Trophoblast cell (in vitro differentiated cells and primary cell): ENCODE results near the gene DOC2A.

Experiments used
- DNase-seq, 2 donors: peaks; one replicate each; pipeline ENCODE4 v3.0.0-alpha.2; 2016
- H2AFZ ChIP-seq: 2 replicates; pipeline ENCODE4 v1.6.1; 2013; ENCODE audit warnings: low read length, moderate library complexity, mild to moderate bottlenecking; ENCODE audit not compliant: insufficient read depth, poor library complexity
- H2AK5ac ChIP-seq: 2 replicates; pipeline ENCODE4 v1.6.1; 2013; ENCODE audit warnings: mild to moderate bottlenecking, low read length
- H2BK120ac ChIP-seq: 2 replicates; pipeline ENCODE4 v1.6.1; 2013; ENCODE audit warnings: low read length, mild to moderate bottlenecking, moderate library complexity; ENCODE audit not compliant: insufficient read depth, poor library complexity
- H2BK12ac ChIP-seq: 2 replicates; pipeline ENCODE4 v1.6.1; 2013; ENCODE audit warnings: mild to moderate bottlenecking, low read length, moderate library complexity
- H2BK5ac ChIP-seq: 2 replicates; pipeline ENCODE4 v1.6.1; 2013; ENCODE audit warnings: low read length, low read depth, moderate library complexity, mild to moderate bottlenecking; ENCODE audit not compliant: poor library complexity
- H3K14ac ChIP-seq: 2 replicates; pipeline ENCODE4 v1.6.1; 2013; ENCODE audit warnings: mild to moderate bottlenecking, low read length
- H3K18ac ChIP-seq: 2 replicates; pipeline ENCODE4 v1.6.1; 2013; ENCODE audit warnings: mild to moderate bottlenecking, low read length
- H3K23ac ChIP-seq: 2 replicates; pipeline ENCODE4 v1.6.1; 2013; ENCODE audit warnings: low read length
- H3K27ac ChIP-seq: 2 replicates; pipeline ENCODE4 v1.5.1; 2013; ENCODE audit warnings: low read depth, mild to moderate bottlenecking, inconsistent platforms, low read length, moderate library complexity
- H3K27me3 ChIP-seq: 2 replicates; pipeline ENCODE4 v1.6.1; 2013; ENCODE audit warnings: inconsistent platforms, mild to moderate bottlenecking, low read length, moderate library complexity; ENCODE audit not compliant: insufficient read depth
- H3K36me3 ChIP-seq, 2 experiments: 1 replicate in 1 of 2; 2 replicates in 1 of 2; pipeline ENCODE4 v1.6.1; 2013; ENCODE audit warnings: low read length in 2 of 2, mild to moderate bottlenecking in 2 of 2, moderate library complexity in 1 of 2; ENCODE audit not compliant: insufficient read depth in 2 of 2, control insufficient read depth in 1 of 2
- H3K4ac ChIP-seq: 2 replicates; pipeline ENCODE4 v1.6.1; 2013; ENCODE audit warnings: low read depth, mild to moderate bottlenecking, low read length, moderate library complexity
- H3K4me1 ChIP-seq, 2 experiments: 1 replicate in 1 of 2; 2 replicates in 1 of 2; pipeline ENCODE4 v1.6.1; 2013; ENCODE audit warnings: low read length in 2 of 2, mild to moderate bottlenecking in 2 of 2, moderate library complexity in 1 of 2; ENCODE audit not compliant: insufficient read depth in 2 of 2, control insufficient read depth in 1 of 2
- H3K4me2 ChIP-seq: 2 replicates; pipeline ENCODE4 v1.6.1; 2013; ENCODE audit warnings: inconsistent platforms, mild to moderate bottlenecking, low read length, moderate library complexity
- H3K4me3 ChIP-seq: 2 replicates; pipeline ENCODE4 v1.5.1; 2013; ENCODE audit warnings: mild to moderate bottlenecking, low read depth, low read length, inconsistent platforms
- H3K79me1 ChIP-seq: one replicate; pipeline ENCODE4 v1.6.1; 2013; ENCODE audit warnings: low read length
- H3K79me2 ChIP-seq: 2 replicates; pipeline ENCODE4 v1.6.1; 2013; ENCODE audit warnings: low read length, mild to moderate bottlenecking; ENCODE audit not compliant: control insufficient read depth, insufficient read depth, poor library complexity
- H3K9ac ChIP-seq: 2 replicates; pipeline ENCODE4 v1.6.1; 2013; ENCODE audit warnings: mild to moderate bottlenecking, low read length
- H3K9me3 ChIP-seq: 2 replicates; pipeline ENCODE4 v1.6.1; 2013; ENCODE audit warnings: low read depth, mild to moderate bottlenecking, control low read depth, inconsistent platforms, low read length; ENCODE audit not compliant: insufficient read depth
- H4K12ac ChIP-seq: 2 replicates; pipeline ENCODE4 v1.6.1; 2013; ENCODE audit warnings: low read depth, mild to moderate bottlenecking, low read length, moderate library complexity
- H4K8ac ChIP-seq: 2 replicates; pipeline ENCODE4 v1.6.1; 2013; ENCODE audit warnings: low read depth, mild to moderate bottlenecking, low read length, moderate library complexity
- H4K91ac ChIP-seq: one replicate; pipeline ENCODE4 v1.6.1; 2013; ENCODE audit warnings: low read depth, mild to moderate bottlenecking, low read length, moderate library complexity
- WGBS: extraction: QIAGEN DNeasy Blood & Tissue Kit; methylation state at CpG from one replicate; pipeline ENCODE4 v1.1.7; 2013; ENCODE audit warnings: missing lambda C conversion rate; ENCODE audit not compliant: insufficient read length, insufficient coverage; ENCODE audit errors: extremely low coverage; 5-methylcytosine and 5-hydroxymethylcytosine counted together

The DOC2A gene

GRCh38 chr16:29994600-29995323 lies 16.1 kb downstream of the DOC2A start:
- Histone ChIP-seq H2AFZ (peak overlapping the region; percentile 89), H3K27me3 (no peaks in the 10 kb centered on the region), H4K12ac (peak overlapping the region; percentile 7), H3K4me1 (peaks cover 8 to 9% of the 10 kb centered on the region in 2 experiments), H2BK120ac (no peak overlapping the region), H3K79me1 (peaks cover 11% of the 10 kb centered on the region), H2BK5ac (no peak overlapping the region), H4K8ac (peak overlapping the region; percentile 64), H3K4me2 (peak overlapping the region; percentile 82), H3K79me2 (peaks cover 7% of the 10 kb centered on the region), H3K4me3 (peak overlapping the region; percentile 76), H3K23ac (no peak overlapping the region), H3K27ac (peak overlapping the region; percentile 35), H2BK12ac (no peak overlapping the region), H4K91ac (peak overlapping the region; percentile 80), H3K14ac (peak overlapping the region; percentile 16), H3K4ac (no peak overlapping the region), H3K36me3 (peaks cover 32 to 38% of the 10 kb centered on the region in 2 experiments), H3K18ac (no peak overlapping the region), H3K9me3 (no peaks in the 10 kb centered on the region), H2AK5ac (no peak overlapping the region), H3K9ac (no peak overlapping the region)
- peak; percentile 68 to 81 for DNase-seq
- no CpG with 5 or more reads among the region's 24 CpGs for WGBS

GRCh38 chr16:29993903-29994599 lies 16.8 kb downstream of the DOC2A start:
- H3K36me3 ChIP-seq: peaks cover 37 to 43% of the 10 kb centered on the region in 2 experiments
- peaks cover 11% of the 10 kb centered on the region for H3K79me1 ChIP-seq
- no peak overlapping the region for H3K27ac ChIP-seq
- H3K18ac ChIP-seq: no peak overlapping the region
- no peak overlapping the region for H4K91ac ChIP-seq
- peaks cover 8 to 9% of the 10 kb centered on the region in 2 experiments for H3K4me1 ChIP-seq
- no peak overlapping the region for H3K14ac ChIP-seq
- no peak overlapping the region for H4K12ac ChIP-seq
- no peaks in the 10 kb centered on the region for H3K27me3 ChIP-seq
- WGBS: no CpG with 5 or more reads among the region's 9 CpGs
- peak overlapping the region; percentile 82 for H3K4me2 ChIP-seq
- peaks cover 7% of the 10 kb centered on the region for H3K79me2 ChIP-seq
- H2AFZ ChIP-seq: no peak overlapping the region
- no peak overlapping the region for H2BK120ac ChIP-seq
- H3K9ac ChIP-seq: no peak overlapping the region
- no peak overlapping the region for H3K4ac ChIP-seq
- H2BK12ac ChIP-seq: no peak overlapping the region
- no peaks in the 10 kb centered on the region for H3K9me3 ChIP-seq
- H3K4me3 ChIP-seq: no peak overlapping the region
- H2AK5ac ChIP-seq: no peak overlapping the region
- no peak overlapping the region for H4K8ac ChIP-seq
- no peak overlapping the region for H3K23ac ChIP-seq
- H2BK5ac ChIP-seq: no peak overlapping the region
- DNase-seq: no peak

- H2BK5ac ChIP-seq: no peak overlapping the region
- peaks cover 11% of the 10 kb centered on the region for H3K79me1 ChIP-seq
- no peak overlapping the region for H2BK120ac ChIP-seq
- H2AK5ac ChIP-seq: no peak overlapping the region
- H3K9me3 ChIP-seq: no peaks in the 10 kb centered on the region
- no peak overlapping the region for H4K8ac ChIP-seq
- H3K27me3 ChIP-seq: no peaks in the 10 kb centered on the region
- H4K91ac ChIP-seq: no peak overlapping the region
- no peak overlapping the region for H3K4me2 ChIP-seq
- H2BK12ac ChIP-seq: no peak overlapping the region
- H4K12ac ChIP-seq: no peak overlapping the region
- no peak overlapping the region for H3K4ac ChIP-seq
- no peak overlapping the region for H2AFZ ChIP-seq
- no CpG with 5 or more reads among the region's 25 CpGs for WGBS
- no peak overlapping the region for H3K9ac ChIP-seq
- H3K14ac ChIP-seq: no peak overlapping the region
- no peak for DNase-seq
- no peak overlapping the region for H3K27ac ChIP-seq
- H3K36me3 ChIP-seq: peaks cover 44 to 50% of the 10 kb centered on the region in 2 experiments
- H3K23ac ChIP-seq: no peak overlapping the region
- H3K4me1 ChIP-seq: peaks cover 8 to 9% of the 10 kb centered on the region in 2 experiments
- H3K4me3 ChIP-seq: no peak overlapping the region
- peaks cover 7% of the 10 kb centered on the region for H3K79me2 ChIP-seq
- no peak overlapping the region for H3K18ac ChIP-seq
Observed at GRCh38 chr16:29993191-29993902, 17.5 kb downstream of the DOC2A start.

GRCh38 chr16:29992344-29992967 lies 18.4 kb downstream of the DOC2A start:
- Histone ChIP-seq H3K4me1 (peaks cover 8 to 9% of the 10 kb centered on the region in 2 experiments), H3K9me3 (no peaks in the 10 kb centered on the region), H3K4me2 (no peak overlapping the region), H4K8ac (no peak overlapping the region), H3K27me3 (no peaks in the 10 kb centered on the region), H2AFZ (no peak overlapping the region), H2AK5ac (no peak overlapping the region), H3K9ac (no peak overlapping the region), H3K36me3 (peaks cover 53 to 55% of the 10 kb centered on the region in 2 experiments), H3K23ac (no peak overlapping the region), H4K91ac (no peak overlapping the region), H4K12ac (no peak overlapping the region), H2BK12ac (no peak overlapping the region), H3K14ac (no peak overlapping the region), H3K79me2 (peaks cover 7% of the 10 kb centered on the region), H3K27ac (no peak overlapping the region), H3K79me1 (peaks cover 11% of the 10 kb centered on the region), H2BK120ac (no peak overlapping the region), H3K4ac (no peak overlapping the region), H3K4me3 (no peak overlapping the region), H3K18ac (no peak overlapping the region), H2BK5ac (no peak overlapping the region)
- no CpG with 5 or more reads among the region's 7 CpGs for WGBS
- DNase-seq: no peak
